DOHH2 (cell line): ENCODE data around the gene ZNRF2.

Experiments used
- EZH2phosphoT487 ChIP-seq: fragments of 200-600 bp; sonication (generic); IDR thresholded peaks from 2 replicates; pipeline ENCODE4 v1.6.1; 2017; ENCODE audit warnings: borderline replicate concordance, mild to moderate bottlenecking, antibody characterized with exemption, low read length, moderate library complexity, mixed read lengths
- TF ChIP-seq, protein P1 (sequence below): fragments of 200-600 bp; sonication (generic); IDR thresholded peaks from one replicate; pipeline ENCODE4 v1.5.1; 2014; ENCODE audit warnings: antibody characterized with exemption, mild to moderate bottlenecking, low read depth, low read length; ENCODE audit not compliant: poor library complexity, severe bottlenecking

DNA sequence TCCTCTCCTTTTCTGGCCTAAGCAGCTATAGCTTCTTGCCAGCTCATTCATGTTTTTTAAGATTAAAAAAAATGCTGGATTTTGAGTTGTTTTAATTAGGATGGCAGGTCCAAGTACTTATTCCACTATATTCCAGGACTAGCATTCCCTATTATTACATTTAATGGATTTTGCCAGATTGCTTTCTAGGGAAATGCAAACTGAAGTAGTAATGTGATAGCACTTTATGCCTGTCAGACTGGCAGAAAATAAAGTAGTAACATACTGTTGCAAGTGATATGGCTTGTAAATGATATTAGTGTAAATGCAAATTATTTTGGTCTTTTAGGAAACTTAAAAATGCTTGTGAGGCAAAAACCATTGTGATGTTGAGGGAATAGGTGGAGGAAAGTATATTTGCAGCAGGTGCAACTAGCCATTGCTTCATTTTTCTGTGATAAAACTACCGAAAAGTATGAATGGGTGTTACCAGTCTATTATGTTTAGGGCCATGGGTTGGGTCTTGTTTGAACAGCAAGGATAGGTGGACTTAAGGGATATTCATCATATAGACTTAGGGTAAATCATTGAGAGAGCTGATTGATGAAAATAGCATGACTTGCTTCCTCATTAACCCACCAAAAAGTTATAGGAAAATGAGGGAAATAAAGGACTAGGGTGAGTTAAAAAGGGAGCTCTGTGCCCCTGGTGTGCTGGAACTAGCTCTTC, 19.9 kb downstream of the ZNRF2 start:
- no peak for TF ChIP-seq EZH2phosphoT487
- TF ChIP-seq, protein P1, sequence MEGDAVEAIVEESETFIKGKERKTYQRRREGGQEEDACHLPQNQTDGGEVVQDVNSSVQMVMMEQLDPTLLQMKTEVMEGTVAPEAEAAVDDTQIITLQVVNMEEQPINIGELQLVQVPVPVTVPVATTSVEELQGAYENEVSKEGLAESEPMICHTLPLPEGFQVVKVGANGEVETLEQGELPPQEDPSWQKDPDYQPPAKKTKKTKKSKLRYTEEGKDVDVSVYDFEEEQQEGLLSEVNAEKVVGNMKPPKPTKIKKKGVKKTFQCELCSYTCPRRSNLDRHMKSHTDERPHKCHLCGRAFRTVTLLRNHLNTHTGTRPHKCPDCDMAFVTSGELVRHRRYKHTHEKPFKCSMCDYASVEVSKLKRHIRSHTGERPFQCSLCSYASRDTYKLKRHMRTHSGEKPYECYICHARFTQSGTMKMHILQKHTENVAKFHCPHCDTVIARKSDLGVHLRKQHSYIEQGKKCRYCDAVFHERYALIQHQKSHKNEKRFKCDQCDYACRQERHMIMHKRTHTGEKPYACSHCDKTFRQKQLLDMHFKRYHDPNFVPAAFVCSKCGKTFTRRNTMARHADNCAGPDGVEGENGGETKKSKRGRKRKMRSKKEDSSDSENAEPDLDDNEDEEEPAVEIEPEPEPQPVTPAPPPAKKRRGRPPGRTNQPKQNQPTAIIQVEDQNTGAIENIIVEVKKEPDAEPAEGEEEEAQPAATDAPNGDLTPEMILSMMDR = no peak
